HCT116 (cell line): ENCODE measurements around the gene FAM20B. TPM values are rescaled to one million over a fixed set of nuclear protein-coding genes. Genes with fewer than 3 reads are reported as not detected.

ENCODE experiments used
- ATAC-seq: fragments of 200-7000 bp; cut with Tn5 transposase; 2 replicates; pipeline ENCODE4 v1.9.1; 2020; ENCODE audit warnings: mild to moderate bottlenecking, moderate library complexity
- BruUV-seq: library from RNA; stranded (reverse); fragments of 400-500 nt; replicated peaks from 2 replicates; lab custom pipeline; 2021; lab: Mats Ljungman, UMichigan
- CTCF ChIA-PET: fragments of 300-600 bp; sonication (Branson Sonifier 250); formaldehyde crosslinking; loops from one replicate; lab custom pipeline; 2021; ENCODE audit warnings: antibody characterized with exemption; lab: Charles Lee
- POLR2A ChIA-PET: fragments of 300-600, 350-600 bp; sonication (Branson Sonifier 250); formaldehyde crosslinking; loops from one replicate; lab custom pipeline; 2021; ENCODE audit warnings: antibody characterized with exemption; lab: Charles Lee
- RAD21 ChIA-PET, 2 experiments: fragments of 300-600 bp; sonication (Branson Sonifier 250); formaldehyde crosslinking; loops; one replicate each; lab custom pipeline; 2023; ENCODE audit warnings: low total read pairs in 2 of 2; ENCODE audit not compliant: uncharacterized antibody in 2 of 2, unreplicated experiment in 2 of 2, low non-redundant PET in 1 of 2; lab: Charles Lee
- DNase-seq: peaks from one replicate; pipeline ENCODE4 v3.0.0-alpha.2; 2010; ENCODE audit warnings: low read depth, low spot score
- H2AFZ ChIP-seq: fragments of 200-600 bp; shearing (Covaris generic), sonication (generic); 2 replicates; pipeline ENCODE4 v1.6.1; 2017; ENCODE audit warnings: low read depth, mixed run types, mixed read lengths, antibody characterized with exemption, low read length; ENCODE audit not compliant: poor library complexity, severe bottlenecking
- H3K27ac ChIP-seq: 2 replicates; pipeline ENCODE4 v1.5.1; 2012; ENCODE audit warnings: low read depth, low read length
- H3K27me3 ChIP-seq: fragments of 200-600 bp; sonication (generic); 2 replicates; pipeline ENCODE4 v1.6.1; 2016; ENCODE audit warnings: mixed run types, low read length, mixed read lengths; ENCODE audit not compliant: insufficient read depth
- H3K36me3 ChIP-seq, 2 experiments: fragments of 200-500 bp in 1 of 2; fragments of 200-600 bp in 1 of 2; sonication (Bioruptor generic) in 1 of 2; sonication (generic) in 1 of 2; 2 replicates each; pipeline versions ENCODE4 v1.5.1 to v1.6.1; 2014 to 2016; ENCODE audit warnings: low read length in 2 of 2, inconsistent platforms in 1 of 2, mixed read lengths in 1 of 2, mixed run types in 1 of 2; ENCODE audit not compliant: insufficient read depth in 2 of 2, control insufficient read depth in 1 of 2
- H3K4me1 ChIP-seq, 2 experiments: fragments of 200-600 bp in 1 of 2; sonication (generic) in 1 of 2; 2 replicates each; pipeline versions ENCODE4 v1.5.1 to v1.6.1; 2012 to 2017; ENCODE audit warnings: low read length in 2 of 2, inconsistent platforms in 1 of 2, mild to moderate bottlenecking in 1 of 2, mixed read lengths in 1 of 2, mixed run types in 1 of 2, moderate library complexity in 1 of 2; ENCODE audit not compliant: insufficient read depth in 2 of 2, control insufficient read depth in 1 of 2
- H3K4me2 ChIP-seq: fragments of 200-600 bp; sonication (generic); 2 replicates; pipeline ENCODE4 v1.6.1; 2017; ENCODE audit warnings: mixed run types, low read length, mixed read lengths
- H3K4me3 ChIP-seq, 2 experiments: fragments of 200-600 bp in 1 of 2; sonication (generic) in 1 of 2; replicated peaks in 1 of 2; 2 replicates each; pipeline ENCODE4 v1.5.1; 2011 to 2016; ENCODE audit warnings: low read length in 2 of 2, control low read depth in 1 of 2, low read depth in 1 of 2, mild to moderate bottlenecking in 1 of 2, mixed read lengths in 1 of 2, mixed run types in 1 of 2
- H3K79me2 ChIP-seq: fragments of 200-600 bp; sonication (generic); 2 replicates; pipeline ENCODE4 v1.6.1; 2017; ENCODE audit warnings: mild to moderate bottlenecking, mixed run types, low read length, moderate library complexity, mixed read lengths; ENCODE audit not compliant: insufficient read depth
- H3K9ac ChIP-seq: fragments of 200-600 bp; sonication (generic); 2 replicates; pipeline ENCODE4 v1.6.1; 2016; ENCODE audit warnings: low read length, mixed read lengths
- H3K9me2 ChIP-seq: fragments of 200-600 bp; sonication (generic), shearing (Covaris generic); 2 replicates; pipeline ENCODE4 v1.6.1; 2017; ENCODE audit warnings: mixed run types, mild to moderate bottlenecking, moderate library complexity; ENCODE audit not compliant: insufficient read depth
- H3K9me3 ChIP-seq, 2 experiments: fragments of 200-500 bp in 1 of 2; fragments of 200-600 bp in 1 of 2; sonication (Bioruptor generic) in 1 of 2; sonication (generic) in 1 of 2; 2 replicates each; pipeline ENCODE4 v1.6.1; 2014 to 2017; ENCODE audit warnings: low read length in 2 of 2, mixed read lengths in 2 of 2, inconsistent platforms in 1 of 2, low read depth in 1 of 2, mild to moderate bottlenecking in 1 of 2, mixed run types in 1 of 2, moderate library complexity in 1 of 2; ENCODE audit not compliant: control insufficient read depth in 1 of 2, insufficient read depth in 1 of 2
- H4K20me1 ChIP-seq: fragments of 200-600 bp; sonication (generic), shearing (Covaris generic); 2 replicates; pipeline ENCODE4 v1.6.1; 2017; ENCODE audit warnings: mixed run types, mild to moderate bottlenecking, moderate library complexity; ENCODE audit not compliant: insufficient read depth
- CBX3 ChIP-seq: IDR thresholded peaks from 2 replicates; pipeline ENCODE4 v1.6.1; 2012; ENCODE audit warnings: low read depth
- CEBPB ChIP-seq: IDR thresholded peaks from 2 replicates; pipeline ENCODE4 v1.6.1; 2012; ENCODE audit warnings: low read depth
- EGR1 ChIP-seq: IDR thresholded peaks from 2 replicates; pipeline ENCODE4 v1.6.1; 2012; ENCODE audit warnings: low read depth
- ELF1 ChIP-seq: IDR thresholded peaks from 2 replicates; pipeline ENCODE4 v1.6.1; 2012; ENCODE audit warnings: low read depth, borderline replicate concordance
- EZH2 ChIP-seq: fragments of 200-600 bp; sonication (generic); IDR thresholded peaks from 2 replicates; pipeline ENCODE4 v1.6.1; 2017; ENCODE audit warnings: antibody characterized with exemption, mixed run types
- EZH2phosphoT487 ChIP-seq: fragments of 200-600 bp; IDR thresholded peaks from 2 replicates; pipeline ENCODE4 v1.6.1; 2018; ENCODE audit warnings: antibody characterized with exemption, borderline replicate concordance
- FOSL1 ChIP-seq: IDR thresholded peaks from 2 replicates; pipeline ENCODE4 v1.6.1; 2012; ENCODE audit warnings: low read depth
- JUND ChIP-seq: IDR thresholded peaks from 2 replicates; pipeline ENCODE4 v1.6.1; 2012
- POLR2A ChIP-seq: IDR thresholded peaks from 2 replicates; pipeline ENCODE4 v1.7.0; 2011; ENCODE audit warnings: borderline replicate concordance; ENCODE audit not compliant: insufficient read depth, insufficient read length; ENCODE audit errors: extremely low read depth
- RAD21 ChIP-seq: IDR thresholded peaks from 2 replicates; pipeline ENCODE4 v1.6.1; 2012; ENCODE audit warnings: low read depth, mild to moderate bottlenecking
- SP1 ChIP-seq: IDR thresholded peaks from 2 replicates; pipeline ENCODE4 v1.6.1; 2012; ENCODE audit warnings: low read depth
- SRF ChIP-seq: IDR thresholded peaks from 2 replicates; pipeline ENCODE4 v1.6.1; 2012; ENCODE audit warnings: low read depth
- TCF7L2 ChIP-seq: IDR thresholded peaks from 2 replicates; pipeline ENCODE4 v1.7.0; 2011; ENCODE audit warnings: borderline replicate concordance, inconsistent platforms; ENCODE audit not compliant: insufficient read depth, insufficient read length; ENCODE audit errors: extremely low read depth
- YY1 ChIP-seq: IDR thresholded peaks from 2 replicates; pipeline ENCODE4 v1.6.1; 2011; ENCODE audit warnings: low read length, low read depth, moderate library complexity, mild to moderate bottlenecking; ENCODE audit not compliant: insufficient replicate concordance; ENCODE audit errors: extremely low read depth
- ZFX ChIP-seq: fragments of 450-650 bp; IDR thresholded peaks from 2 replicates; pipeline ENCODE4 v1.6.1; 2017
- ZNF274 ChIP-seq: fragments of 200-500 bp; sonication (Bioruptor generic); IDR thresholded peaks from 2 replicates; pipeline ENCODE4 v1.6.1; 2014; ENCODE audit warnings: mild to moderate bottlenecking, low read depth, low read length, inconsistent platforms
- intact Hi-C: fragments of 100-400 bp; cut with micrococcal nuclease; formaldehyde crosslinking; loops from 2 replicates; pipeline ENCODE4 v1.10.0; 2022
- total RNA-seq: library from RNA; stranded (reverse); gene quantifications from one replicate; pipeline ENCODE4 v1.2.1, GENCODE V29; 2021; ENCODE audit not compliant: unreplicated experiment
- TF ChIP-seq, protein P1 (sequence below): IDR thresholded peaks from 2 replicates; pipeline ENCODE4 v1.6.1; 2012
- TF ChIP-seq, protein P2 (sequence below): IDR thresholded peaks from 2 replicates; pipeline ENCODE4 v1.6.1; 2012; ENCODE audit warnings: low read depth
- TF ChIP-seq, protein P3 (sequence below): IDR thresholded peaks from 2 replicates; pipeline ENCODE4 v1.6.1; 2011; ENCODE audit warnings: mild to moderate bottlenecking, low read length, moderate library complexity; ENCODE audit not compliant: insufficient replicate concordance; ENCODE audit errors: extremely low read depth
- TF ChIP-seq, protein P4 (sequence below), 3 experiments: fragments of 200-600 bp in 1 of 3; sonication (generic) in 1 of 3; IDR thresholded peaks in 2 of 3; conservative IDR thresholded peaks in 1 of 3; 2 replicates each; pipeline ENCODE4 v1.5.1; 2012 to 2017; ENCODE audit warnings: low read depth in 2 of 3, low read length in 2 of 3, antibody characterized with exemption in 1 of 3, borderline replicate concordance in 1 of 3, control low read depth in 1 of 3, mild to moderate bottlenecking in 1 of 3, mixed read lengths in 1 of 3, mixed run types in 1 of 3, moderate library complexity in 1 of 3; ENCODE audit not compliant: insufficient read depth in 1 of 3

The FAM20B gene
- total RNA-seq, 1 experiment from 2014 or later, result 36.7 TPM

DNA sequence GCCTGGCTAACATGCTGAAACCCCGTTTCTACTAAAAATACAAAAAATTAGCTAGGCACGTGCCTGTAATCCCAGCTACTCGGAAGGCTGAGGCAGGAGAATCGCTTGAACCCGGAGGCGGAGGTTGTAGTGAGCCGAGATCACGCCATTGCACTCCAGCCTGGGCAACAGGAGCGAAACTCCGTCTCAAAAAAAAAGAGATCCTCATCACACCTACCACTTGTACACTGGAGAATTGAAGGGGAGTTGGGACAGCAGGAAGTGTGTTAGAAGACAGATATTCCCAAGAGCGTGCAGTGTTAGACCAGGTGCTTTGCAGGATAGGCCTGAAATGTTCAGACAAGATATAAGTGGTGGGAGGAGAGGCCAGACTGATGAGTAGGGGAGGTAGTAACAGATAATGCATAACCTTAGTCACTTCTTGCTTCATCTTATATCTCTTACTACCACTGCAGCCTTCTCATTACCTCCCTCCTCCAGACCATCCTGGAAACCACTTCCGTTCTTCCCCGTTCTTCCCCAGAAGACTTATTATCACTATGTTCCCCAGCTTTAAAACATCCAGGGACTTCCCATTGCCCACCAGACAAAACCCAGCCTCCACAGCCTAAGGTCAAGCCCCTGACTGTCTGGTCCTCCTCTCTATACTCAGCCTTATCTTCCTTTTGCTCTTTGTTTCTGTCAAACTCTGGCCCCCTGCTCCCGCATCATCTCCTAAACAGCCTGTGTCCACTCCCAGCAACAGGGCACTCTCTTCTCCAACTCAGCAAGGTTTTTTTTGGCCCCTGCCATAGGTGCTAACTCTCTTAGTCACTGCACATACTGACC, 21.3 kb downstream of the FAM20B start:
- H3K27me3 ChIP-seq, result no peaks in the 10 kb centered on the region
- H3K36me3 ChIP-seq, result no peaks in the 10 kb centered on the region
- H3K9me3 ChIP-seq, result no peaks in the 10 kb centered on the region
- H3K9ac ChIP-seq, result no peak overlapping the region
- RAD21 ChIA-PET, result no interaction called here
- POLR2A ChIA-PET, result no interaction called here
- H3K4me3 ChIP-seq, result no peak overlapping the region
- no peaks in the 10 kb centered on the region for H3K9me2 ChIP-seq
- no peak for TF ChIP-seq EZH2phosphoT487
- TF ChIP-seq SP1, result no peak
- no peak for TF ChIP-seq ELF1
- no peak for TF ChIP-seq RAD21
- no peak for TF ChIP-seq YY1
- TF ChIP-seq TCF7L2, result no peak
- TF ChIP-seq CBX3, result no peak
- TF ChIP-seq SRF, result no peak
- TF ChIP-seq ZNF274, result no peak
- no peak for TF ChIP-seq ZFX
- no peak for TF ChIP-seq EZH2
- TF ChIP-seq, protein P1, sequence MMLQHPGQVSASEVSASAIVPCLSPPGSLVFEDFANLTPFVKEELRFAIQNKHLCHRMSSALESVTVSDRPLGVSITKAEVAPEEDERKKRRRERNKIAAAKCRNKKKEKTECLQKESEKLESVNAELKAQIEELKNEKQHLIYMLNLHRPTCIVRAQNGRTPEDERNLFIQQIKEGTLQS, result no peak
- TF ChIP-seq POLR2A, result no peak
- no peak for TF ChIP-seq EGR1
- TF ChIP-seq, protein P2, sequence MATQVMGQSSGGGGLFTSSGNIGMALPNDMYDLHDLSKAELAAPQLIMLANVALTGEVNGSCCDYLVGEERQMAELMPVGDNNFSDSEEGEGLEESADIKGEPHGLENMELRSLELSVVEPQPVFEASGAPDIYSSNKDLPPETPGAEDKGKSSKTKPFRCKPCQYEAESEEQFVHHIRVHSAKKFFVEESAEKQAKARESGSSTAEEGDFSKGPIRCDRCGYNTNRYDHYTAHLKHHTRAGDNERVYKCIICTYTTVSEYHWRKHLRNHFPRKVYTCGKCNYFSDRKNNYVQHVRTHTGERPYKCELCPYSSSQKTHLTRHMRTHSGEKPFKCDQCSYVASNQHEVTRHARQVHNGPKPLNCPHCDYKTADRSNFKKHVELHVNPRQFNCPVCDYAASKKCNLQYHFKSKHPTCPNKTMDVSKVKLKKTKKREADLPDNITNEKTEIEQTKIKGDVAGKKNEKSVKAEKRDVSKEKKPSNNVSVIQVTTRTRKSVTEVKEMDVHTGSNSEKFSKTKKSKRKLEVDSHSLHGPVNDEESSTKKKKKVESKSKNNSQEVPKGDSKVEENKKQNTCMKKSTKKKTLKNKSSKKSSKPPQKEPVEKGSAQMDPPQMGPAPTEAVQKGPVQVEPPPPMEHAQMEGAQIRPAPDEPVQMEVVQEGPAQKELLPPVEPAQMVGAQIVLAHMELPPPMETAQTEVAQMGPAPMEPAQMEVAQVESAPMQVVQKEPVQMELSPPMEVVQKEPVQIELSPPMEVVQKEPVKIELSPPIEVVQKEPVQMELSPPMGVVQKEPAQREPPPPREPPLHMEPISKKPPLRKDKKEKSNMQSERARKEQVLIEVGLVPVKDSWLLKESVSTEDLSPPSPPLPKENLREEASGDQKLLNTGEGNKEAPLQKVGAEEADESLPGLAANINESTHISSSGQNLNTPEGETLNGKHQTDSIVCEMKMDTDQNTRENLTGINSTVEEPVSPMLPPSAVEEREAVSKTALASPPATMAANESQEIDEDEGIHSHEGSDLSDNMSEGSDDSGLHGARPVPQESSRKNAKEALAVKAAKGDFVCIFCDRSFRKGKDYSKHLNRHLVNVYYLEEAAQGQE, result no peak
- TF ChIP-seq, protein P3, sequence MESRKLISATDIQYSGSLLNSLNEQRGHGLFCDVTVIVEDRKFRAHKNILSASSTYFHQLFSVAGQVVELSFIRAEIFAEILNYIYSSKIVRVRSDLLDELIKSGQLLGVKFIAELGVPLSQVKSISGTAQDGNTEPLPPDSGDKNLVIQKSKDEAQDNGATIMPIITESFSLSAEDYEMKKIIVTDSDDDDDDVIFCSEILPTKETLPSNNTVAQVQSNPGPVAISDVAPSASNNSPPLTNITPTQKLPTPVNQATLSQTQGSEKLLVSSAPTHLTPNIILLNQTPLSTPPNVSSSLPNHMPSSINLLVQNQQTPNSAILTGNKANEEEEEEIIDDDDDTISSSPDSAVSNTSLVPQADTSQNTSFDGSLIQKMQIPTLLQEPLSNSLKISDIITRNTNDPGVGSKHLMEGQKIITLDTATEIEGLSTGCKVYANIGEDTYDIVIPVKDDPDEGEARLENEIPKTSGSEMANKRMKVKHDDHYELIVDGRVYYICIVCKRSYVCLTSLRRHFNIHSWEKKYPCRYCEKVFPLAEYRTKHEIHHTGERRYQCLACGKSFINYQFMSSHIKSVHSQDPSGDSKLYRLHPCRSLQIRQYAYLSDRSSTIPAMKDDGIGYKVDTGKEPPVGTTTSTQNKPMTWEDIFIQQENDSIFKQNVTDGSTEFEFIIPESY, result no peak
- TF ChIP-seq, protein P4, sequence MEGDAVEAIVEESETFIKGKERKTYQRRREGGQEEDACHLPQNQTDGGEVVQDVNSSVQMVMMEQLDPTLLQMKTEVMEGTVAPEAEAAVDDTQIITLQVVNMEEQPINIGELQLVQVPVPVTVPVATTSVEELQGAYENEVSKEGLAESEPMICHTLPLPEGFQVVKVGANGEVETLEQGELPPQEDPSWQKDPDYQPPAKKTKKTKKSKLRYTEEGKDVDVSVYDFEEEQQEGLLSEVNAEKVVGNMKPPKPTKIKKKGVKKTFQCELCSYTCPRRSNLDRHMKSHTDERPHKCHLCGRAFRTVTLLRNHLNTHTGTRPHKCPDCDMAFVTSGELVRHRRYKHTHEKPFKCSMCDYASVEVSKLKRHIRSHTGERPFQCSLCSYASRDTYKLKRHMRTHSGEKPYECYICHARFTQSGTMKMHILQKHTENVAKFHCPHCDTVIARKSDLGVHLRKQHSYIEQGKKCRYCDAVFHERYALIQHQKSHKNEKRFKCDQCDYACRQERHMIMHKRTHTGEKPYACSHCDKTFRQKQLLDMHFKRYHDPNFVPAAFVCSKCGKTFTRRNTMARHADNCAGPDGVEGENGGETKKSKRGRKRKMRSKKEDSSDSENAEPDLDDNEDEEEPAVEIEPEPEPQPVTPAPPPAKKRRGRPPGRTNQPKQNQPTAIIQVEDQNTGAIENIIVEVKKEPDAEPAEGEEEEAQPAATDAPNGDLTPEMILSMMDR (IDR thresholded peaks at IDR 0.05 in 2 of 3, conservative IDR thresholded peaks at IDR 0.05 in 1 of 3; ENCODE audit: borderline replicate concordance in 1 of 3, insufficient read depth in 1 of 3, low read depth in 2 of 3, low read length in 2 of 3), result no peak
- no peak for TF ChIP-seq FOSL1
- TF ChIP-seq CEBPB, result no peak
- TF ChIP-seq JUND, result no peak
- no peaks in the 10 kb centered on the region for H3K4me1 ChIP-seq
- BruUV-seq, result no TSS peak
- intact Hi-C loops, result no loop called here
- no peaks in the 10 kb centered on the region for H4K20me1 ChIP-seq
- no peak for ATAC-seq
- H3K27ac ChIP-seq, result no peak overlapping the region
- no peak for DNase-seq
- H3K4me2 ChIP-seq, result no peak overlapping the region
- H3K79me2 ChIP-seq, result 0 out of 2 replicates have a peak, but pooled peaks cover 3% of the 10 kb centered on the region
- H2AFZ ChIP-seq, result no peak overlapping the region
- CTCF ChIA-PET, result no interaction called here
